Breast epithelium (tissue), 4 donors: Measurements from ENCODE around the gene FSD1. TPM values are rescaled to one million over a fixed set of nuclear protein-coding genes. Genes with fewer than 3 reads are reported as not detected.

Source experiments
- DNase-seq, 2 donors: peaks; one replicate each; pipeline ENCODE4 v3.0.0-alpha.2; 2019; ENCODE audit warnings: low spot score in 2 of 2
- H3K27ac ChIP-seq, 2 donors: fragments of 200-600 bp; sonication (generic) in 1 of 2; one replicate each; pipeline ENCODE4 v1.5.1; 2016 to 2019; ENCODE audit warnings: mild to moderate bottlenecking in 1 of 2
- H3K27me3 ChIP-seq, 2 donors: fragments of 200-600 bp; sonication (generic) in 1 of 2; one replicate each; pipeline versions ENCODE4 v1.5.1 to v1.6.0; 2017 to 2019; ENCODE audit warnings: control low read depth in 1 of 2, mild to moderate bottlenecking in 1 of 2
- H3K36me3 ChIP-seq: fragments of 200-600 bp; one replicate; pipeline ENCODE4 v1.5.1; 2019
- H3K4me1 ChIP-seq, 2 donors: fragments of 200-600 bp; sonication (generic); one replicate each; pipeline ENCODE4 v1.5.1; 2016 to 2019; ENCODE audit warnings: control low read depth in 1 of 2
- H3K4me3 ChIP-seq, 3 donors: fragments of 200-600 bp; sonication (generic); 1 replicate in 2 of 3; 2 replicates in 1 of 3; pipeline ENCODE4 v1.5.1; 2016 to 2019; ENCODE audit warnings: mild to moderate bottlenecking in 3 of 3, moderate library complexity in 2 of 3
- H3K9me3 ChIP-seq, 2 donors: fragments of 200-600 bp; sonication (generic) in 1 of 2; one replicate each; pipeline ENCODE4 v1.5.1; 2016 to 2019; ENCODE audit warnings: control low read depth in 1 of 2
- CTCF ChIP-seq, 3 donors: fragments of 450-650 bp; IDR thresholded peaks; one replicate each; pipeline ENCODE4 v1.5.1; 2016 to 2017; ENCODE audit warnings: antibody characterized with exemption in 3 of 3, mild to moderate bottlenecking in 3 of 3, moderate library complexity in 3 of 3
- POLR2A ChIP-seq: fragments of 450-650 bp; IDR thresholded peaks from one replicate; pipeline ENCODE4 v1.6.1; 2016; ENCODE audit warnings: antibody characterized with exemption, mild to moderate bottlenecking, moderate library complexity
- POLR2AphosphoS5 ChIP-seq, 3 donors: sonication (generic); formaldehyde crosslinking; IDR thresholded peaks; one replicate each; pipeline ENCODE4 v1.6.1; 2017; ENCODE audit warnings: antibody characterized with exemption in 3 of 3
- intact Hi-C: fragments of 100-400 bp; cut with DNase I; formaldehyde crosslinking; loops from one replicate; pipeline ENCODE4 v1.15.1; 2023; ENCODE audit warnings: low total_unique reads
- total RNA-seq, 3 donors: library from RNA; depleted of rRNA; stranded (reverse); fragments of >200 nt; gene quantifications; one replicate each; pipeline ENCODE4 v1.1.0, GENCODE V29; 2016

FSD1 gene
- total RNA-seq, 3 donors from 2014 or later = 0.88 TPM; not detected in 2

GRCh38 chr19:4334929-4335570 lies 30.7 kb downstream of the FSD1 start:
- Histone ChIP-seq H3K4me1 (no peaks in the 10 kb centered on the region), H3K27ac (no peak overlapping the region), H3K27me3 (no peaks in the 10 kb centered on the region), H3K4me3 (no peak overlapping the region), H3K9me3 (no peaks in the 10 kb centered on the region), H3K36me3 (no peaks in the 10 kb centered on the region)
- TF ChIP-seq POLR2AphosphoS5 (IDR thresholded peaks at IDR 0.05) (no peak), POLR2A (no peak), CTCF (IDR thresholded peaks at IDR 0.05) (no peak)
- intact Hi-C loops = loop anchor here (5.0 kb wide), 1 partner anchor 78 kb away; no protein-coding TSS in a partner anchor
- DNase-seq = no peak

- TF ChIP-seq POLR2AphosphoS5 (IDR thresholded peaks at IDR 0.05) (no peak), POLR2A (no peak), CTCF (IDR thresholded peaks at IDR 0.05) (no peak)
- DNase-seq = peak in 1 of 2 donors; percentile 32
- intact Hi-C loops = loop anchor here (5.0 kb wide), 1 partner anchor 81 kb away; no protein-coding TSS in a partner anchor
- Histone ChIP-seq H3K27ac (peak overlapping the region; percentile 88 to 93), H3K4me3 (peak overlapping the region; percentile 48 to 77 (median 63)), H3K4me1 (no peaks in the 10 kb centered on the region), H3K9me3 (no peaks in the 10 kb centered on the region), H3K36me3 (no peaks in the 10 kb centered on the region), H3K27me3 (no peaks in the 10 kb centered on the region)
Observed at GRCh38 chr19:4337906-4338440, 33.6 kb downstream of the FSD1 start.

GRCh38 chr19:4338441-4339355 lies 34.3 kb downstream of the FSD1 start, which contains the start of gene STAP2:
Gene STAP2, minus strand, starts transcription at chr19:4338827. Its CDS starts 74 bp downstream, at chr19:4338753.
- H3K36me3 ChIP-seq = no peaks in the 10 kb centered on the region
- no peaks in the 10 kb centered on the region for H3K4me1 ChIP-seq
- peak within 1 kb of the TSS; percentile 48 to 77 (median 63) for H3K4me3 ChIP-seq
- TF ChIP-seq CTCF (IDR thresholded peaks at IDR 0.05) (no peak), POLR2AphosphoS5 (IDR thresholded peaks at IDR 0.05) (peak in 1 of 3 donors; percentile 34), POLR2A (no peak)
- DNase-seq = peak; percentile 77 to 79
- H3K9me3 ChIP-seq = no peaks in the 10 kb centered on the region
- no peaks in the 10 kb centered on the region for H3K27me3 ChIP-seq
- H3K27ac ChIP-seq = peak within 1 kb of the TSS; percentile 88 to 93
- intact Hi-C loops = loop anchor here (5.0 kb wide), 1 partner anchor 81 kb away; no protein-coding TSS in a partner anchor

GRCh38 chr19:4342314-4342614 lies 37.9 kb downstream of the FSD1 start:
- Histone ChIP-seq H3K9me3 (no peaks in the 10 kb centered on the region), H3K4me1 (peaks cover 0 to 5% of the 10 kb centered on the region in 2 donors), H3K27ac (peak overlapping the region; percentile 88 to 90), H3K36me3 (no peaks in the 10 kb centered on the region), H3K27me3 (no peaks in the 10 kb centered on the region), H3K4me3 (peak overlapping the region; percentile 59 to 84 (median 64))
- DNase-seq = no peak
- intact Hi-C loops = no loop called here
- no peak for TF ChIP-seq POLR2A
- no peak for TF ChIP-seq CTCF (IDR thresholded peaks at IDR 0.05)
- no peak for TF ChIP-seq POLR2AphosphoS5 (IDR thresholded peaks at IDR 0.05)
